ENCODE results near the gene CDCA5. TPM values are rescaled to one million over a fixed set of nuclear protein-coding genes. Genes with fewer than 3 reads are reported as not detected.

Gene CDCA5
- total RNA-seq, 2 donors from 2014 or later: 48.1 to 82.6 TPM

- Histone ChIP-seq H3K9ac (ENCODE audit: extremely low read depth, low read length, poor library complexity, severe bottlenecking) (no peak overlapping the region), H3K36me3 (ENCODE audit: control insufficient read depth, insufficient read depth, low read length) (peaks cover 77% of the 10 kb centered on the region), H3K4me1 (ENCODE audit: control insufficient read depth, insufficient read depth, low read length) (no peaks in the 10 kb centered on the region), H3K9me3 (ENCODE audit: control insufficient read depth, low read length) (no peaks in the 10 kb centered on the region), H3K27ac (ENCODE audit: low read depth, low read length) (no peak overlapping the region), H3K27me3 (ENCODE audit: control insufficient read depth, insufficient read depth, low read length, poor library complexity, severe bottlenecking) (no peaks in the 10 kb centered on the region), H3K4me3 (ENCODE audit: low read length) (no peak overlapping the region)
- TF ChIP-seq CTCF (conservative IDR thresholded peaks at IDR 0.05): no peak
- Mint-ChIP-seq H3K27ac (no peak overlapping the region), H3K27me3 (ENCODE audit: insufficient read depth) (no peaks in the 10 kb centered on the region), H3K4me1 (peaks cover 4% of the 10 kb centered on the region), H3K4me3 (no peak overlapping the region), H3K9me3 (no peaks in the 10 kb centered on the region), H3K36me3 (ENCODE audit: low read depth) (peaks cover 39% of the 10 kb centered on the region)
- peak; percentile 37 for DNase-seq
- WGBS, 2 experiments (ENCODE audit: insufficient coverage in 1 of 2, insufficient read length in 1 of 2): 92 to 95% methylated on average over 9 to 11 of the region's 12 CpGs
Observed at GRCh38 chr11:65127473-65128181, 43.8 kb upstream of the CDCA5 start.

- Histone ChIP-seq H3K4me3 (ENCODE audit: low read length) (no peak overlapping the region), H3K36me3 (ENCODE audit: control insufficient read depth, insufficient read depth, low read length) (peaks cover 68% of the 10 kb centered on the region), H3K9ac (ENCODE audit: extremely low read depth, low read length, poor library complexity, severe bottlenecking) (no peak overlapping the region), H3K27me3 (ENCODE audit: control insufficient read depth, insufficient read depth, low read length, poor library complexity, severe bottlenecking) (no peaks in the 10 kb centered on the region), H3K9me3 (ENCODE audit: control insufficient read depth, low read length) (no peaks in the 10 kb centered on the region), H3K4me1 (ENCODE audit: control insufficient read depth, insufficient read depth, low read length) (no peaks in the 10 kb centered on the region), H3K27ac (ENCODE audit: low read depth, low read length) (no peak overlapping the region)
- no peak for TF ChIP-seq CTCF (conservative IDR thresholded peaks at IDR 0.05)
- H3K9me3 Mint-ChIP-seq: no peaks in the 10 kb centered on the region
- H3K27ac Mint-ChIP-seq: no peak overlapping the region
- peak; percentile 11 for DNase-seq
- 86 to 100% methylated on average over 4 to 6 of the region's 6 CpGs for WGBS, 2 experiments (ENCODE audit: insufficient coverage in 1 of 2, insufficient read length in 1 of 2)
- no peak overlapping the region for H3K4me3 Mint-ChIP-seq
- H3K36me3 Mint-ChIP-seq (ENCODE audit: low read depth): peaks cover 35% of the 10 kb centered on the region
- H3K27me3 Mint-ChIP-seq (ENCODE audit: insufficient read depth): no peaks in the 10 kb centered on the region
- H3K4me1 Mint-ChIP-seq: peaks cover 4% of the 10 kb centered on the region
Observed at GRCh38 chr11:65126624-65127274, 42.9 kb upstream of the CDCA5 start.

- no peaks in the 10 kb centered on the region for H3K27me3 Mint-ChIP-seq (ENCODE audit: insufficient read depth)
- Histone ChIP-seq H3K4me3 (ENCODE audit: low read length) (no peak overlapping the region), H3K27ac (ENCODE audit: low read depth, low read length) (no peak overlapping the region), H3K36me3 (ENCODE audit: control insufficient read depth, insufficient read depth, low read length) (peaks cover 64% of the 10 kb centered on the region), H3K9ac (ENCODE audit: extremely low read depth, low read length, poor library complexity, severe bottlenecking) (no peak overlapping the region), H3K4me1 (ENCODE audit: control insufficient read depth, insufficient read depth, low read length) (no peaks in the 10 kb centered on the region), H3K9me3 (ENCODE audit: control insufficient read depth, low read length) (no peaks in the 10 kb centered on the region), H3K27me3 (ENCODE audit: control insufficient read depth, insufficient read depth, low read length, poor library complexity, severe bottlenecking) (no peaks in the 10 kb centered on the region)
- 93 to 94% methylated on average over 7 to 12 of the region's 12 CpGs for WGBS, 2 experiments (ENCODE audit: insufficient coverage in 1 of 2, insufficient read length in 1 of 2)
- peak; percentile 21 for DNase-seq
- H3K4me3 Mint-ChIP-seq: no peak overlapping the region
- H3K9me3 Mint-ChIP-seq: no peaks in the 10 kb centered on the region
- TF ChIP-seq CTCF (conservative IDR thresholded peaks at IDR 0.05): no peak
- H3K27ac Mint-ChIP-seq: no peak overlapping the region
- peaks cover 8% of the 10 kb centered on the region for H3K4me1 Mint-ChIP-seq
- peaks cover 35% of the 10 kb centered on the region for H3K36me3 Mint-ChIP-seq (ENCODE audit: low read depth)
Observed at GRCh38 chr11:65125197-65126056, 41.6 kb upstream of the CDCA5 start.
